DOHH2 (cell line): ENCODE results near the gene FAM8A1.

Experiments
- H3F3A ChIP-seq: fragments of 200-600 bp; sonication (generic), shearing (Covaris generic); 2 replicates; pipeline ENCODE4 v1.6.0; 2016; ENCODE audit warnings: antibody characterized with exemption, mild to moderate bottlenecking; ENCODE audit not compliant: control insufficient read depth, insufficient read depth
- H3K27ac ChIP-seq: fragments of 200-600 bp; sonication (generic); 2 replicates; pipeline ENCODE4 v1.5.1; 2014; ENCODE audit warnings: low read depth, mild to moderate bottlenecking, low read length, moderate library complexity
- H3K27me3 ChIP-seq: fragments of 200-600 bp; sonication (generic); 2 replicates; pipeline ENCODE4 v1.6.1; 2014; ENCODE audit warnings: mild to moderate bottlenecking, low read length, mixed read lengths; ENCODE audit not compliant: control insufficient read depth
- H3K36me3 ChIP-seq: fragments of 200-600 bp; sonication (generic); 2 replicates; pipeline ENCODE4 v1.6.1; 2014; ENCODE audit warnings: mild to moderate bottlenecking, low read length, moderate library complexity, mixed read lengths; ENCODE audit not compliant: control insufficient read depth
- H3K4me1 ChIP-seq: fragments of 200-600 bp; sonication (generic); 2 replicates; pipeline ENCODE4 v1.6.1; 2014; ENCODE audit warnings: mild to moderate bottlenecking, low read length, mixed read lengths; ENCODE audit not compliant: control insufficient read depth
- H3K4me2 ChIP-seq: fragments of 200-600 bp; sonication (generic); 2 replicates; pipeline ENCODE4 v1.6.0; 2014; ENCODE audit warnings: mild to moderate bottlenecking, low read length, moderate library complexity
- H3K4me3 ChIP-seq: fragments of 200-600 bp; sonication (generic); 2 replicates; pipeline ENCODE4 v1.5.1; 2014; ENCODE audit warnings: mild to moderate bottlenecking, low read length, mixed read lengths
- H3K79me2 ChIP-seq: fragments of 200-600 bp; sonication (generic); 2 replicates; pipeline ENCODE4 v1.6.1; 2014; ENCODE audit warnings: mild to moderate bottlenecking, low read length, mixed read lengths; ENCODE audit not compliant: control insufficient read depth
- H3K9me2 ChIP-seq: fragments of 200-600 bp; sonication (generic); replicated peaks from 2 replicates; pipeline ENCODE4 v1.6.1; 2014; ENCODE audit warnings: mild to moderate bottlenecking, low read length, mixed read lengths; ENCODE audit not compliant: control insufficient read depth
- H3K9me3 ChIP-seq: fragments of 200-600 bp; sonication (generic); 2 replicates; pipeline ENCODE4 v1.6.1; 2014; ENCODE audit warnings: antibody characterized with exemption, low read length, mixed read lengths; ENCODE audit not compliant: control insufficient read depth, insufficient read depth
- H4K20me1 ChIP-seq: fragments of 200-600 bp; sonication (generic); 2 replicates; pipeline ENCODE4 v1.6.0; 2014; ENCODE audit warnings: low read depth, mild to moderate bottlenecking, antibody characterized with exemption, low read length, moderate library complexity; ENCODE audit not compliant: control insufficient read depth, insufficient read depth
- CTCF ChIP-seq: fragments of 200-600 bp; sonication (generic); IDR thresholded peaks from one replicate; pipeline ENCODE4 v1.5.1; 2014; ENCODE audit warnings: antibody characterized with exemption, mild to moderate bottlenecking, low read depth, low read length; ENCODE audit not compliant: poor library complexity, severe bottlenecking
- EZH2phosphoT487 ChIP-seq: fragments of 200-600 bp; sonication (generic); IDR thresholded peaks from 2 replicates; pipeline ENCODE4 v1.6.1; 2017; ENCODE audit warnings: borderline replicate concordance, mild to moderate bottlenecking, antibody characterized with exemption, low read length, moderate library complexity, mixed read lengths

FAM8A1 gene

DNA sequence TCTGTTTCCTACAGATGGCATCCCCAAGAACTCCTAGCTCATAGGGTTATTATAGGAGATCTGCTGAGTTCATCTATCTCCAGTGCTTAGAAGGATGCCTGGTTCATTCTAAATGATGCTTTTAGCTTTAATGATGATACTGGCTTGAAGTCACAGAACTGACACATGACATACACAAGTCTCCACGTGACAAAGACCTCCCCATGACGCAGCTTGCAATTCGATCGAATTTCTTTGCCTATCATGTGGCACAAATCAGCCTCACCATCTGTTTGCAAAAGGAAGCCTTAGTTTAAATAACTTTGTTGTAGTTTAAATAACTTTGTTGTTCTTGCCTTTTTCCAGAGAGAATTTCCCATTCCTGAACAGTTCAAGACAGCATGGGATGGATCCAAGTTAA, 44.1 kb upstream of the FAM8A1 start:
- TF ChIP-seq CTCF: no peak
- TF ChIP-seq EZH2phosphoT487: no peak
- no peaks in the 10 kb centered on the region for H3K27me3 ChIP-seq
- H3K4me1 ChIP-seq: no peaks in the 10 kb centered on the region
- no peaks in the 10 kb centered on the region for H4K20me1 ChIP-seq
- H3K36me3 ChIP-seq: no peaks in the 10 kb centered on the region
- no peak overlapping the region for H3K4me3 ChIP-seq
- no peaks in the 10 kb centered on the region for H3K79me2 ChIP-seq
- no peaks in the 10 kb centered on the region for H3K9me2 ChIP-seq
- no peaks in the 10 kb centered on the region for H3K9me3 ChIP-seq
- H3K27ac ChIP-seq: no peak overlapping the region
- H3F3A ChIP-seq: no peaks in the 10 kb centered on the region
- no peak overlapping the region for H3K4me2 ChIP-seq

GRCh38 chr6:17562636-17563035, 37.5 kb upstream of the FAM8A1 start:
- Histone ChIP-seq H3K4me3 (no peak overlapping the region), H3K9me2 (no peaks in the 10 kb centered on the region), H3K4me2 (no peak overlapping the region), H3K36me3 (no peaks in the 10 kb centered on the region), H3K27me3 (no peaks in the 10 kb centered on the region), H3K27ac (no peak overlapping the region), H3F3A (no peaks in the 10 kb centered on the region), H4K20me1 (no peaks in the 10 kb centered on the region), H3K9me3 (peaks cover 10% of the 10 kb centered on the region; the same call in 1 of the 2 replicates), H3K79me2 (no peaks in the 10 kb centered on the region), H3K4me1 (no peaks in the 10 kb centered on the region)
- TF ChIP-seq EZH2phosphoT487: no peak
- no peak for TF ChIP-seq CTCF

DNA sequence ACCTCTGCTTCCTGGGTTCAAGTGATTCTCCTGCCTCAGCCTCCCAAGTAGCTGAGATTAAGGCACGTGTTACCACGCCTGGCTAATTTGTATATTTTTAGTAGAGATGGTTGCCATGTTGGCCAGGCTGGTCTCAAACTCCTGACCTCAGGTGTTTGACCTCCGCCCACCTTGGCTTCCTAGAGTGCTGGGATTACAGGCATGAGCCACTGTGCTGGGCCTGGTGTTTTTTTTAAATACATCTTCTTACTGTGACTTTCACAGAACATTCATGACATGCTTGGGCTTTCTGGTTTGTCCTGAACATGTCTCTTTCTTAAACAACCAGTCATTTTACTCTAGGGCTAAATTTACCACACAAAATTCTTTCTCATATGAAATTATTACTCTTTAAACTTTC, 34.7 kb upstream of the FAM8A1 start:
- Histone ChIP-seq H3K36me3 (no peaks in the 10 kb centered on the region), H3K4me1 (no peaks in the 10 kb centered on the region), H3K4me3 (no peak overlapping the region), H4K20me1 (no peaks in the 10 kb centered on the region), H3K9me2 (no peaks in the 10 kb centered on the region), H3K9me3 (peaks cover 10% of the 10 kb centered on the region; the same call in 1 of the 2 replicates), H3K27ac (no peak overlapping the region), H3K27me3 (no peaks in the 10 kb centered on the region), H3F3A (no peaks in the 10 kb centered on the region), H3K79me2 (no peaks in the 10 kb centered on the region), H3K4me2 (no peak overlapping the region)
- TF ChIP-seq CTCF (no peak), EZH2phosphoT487 (no peak)

DNA sequence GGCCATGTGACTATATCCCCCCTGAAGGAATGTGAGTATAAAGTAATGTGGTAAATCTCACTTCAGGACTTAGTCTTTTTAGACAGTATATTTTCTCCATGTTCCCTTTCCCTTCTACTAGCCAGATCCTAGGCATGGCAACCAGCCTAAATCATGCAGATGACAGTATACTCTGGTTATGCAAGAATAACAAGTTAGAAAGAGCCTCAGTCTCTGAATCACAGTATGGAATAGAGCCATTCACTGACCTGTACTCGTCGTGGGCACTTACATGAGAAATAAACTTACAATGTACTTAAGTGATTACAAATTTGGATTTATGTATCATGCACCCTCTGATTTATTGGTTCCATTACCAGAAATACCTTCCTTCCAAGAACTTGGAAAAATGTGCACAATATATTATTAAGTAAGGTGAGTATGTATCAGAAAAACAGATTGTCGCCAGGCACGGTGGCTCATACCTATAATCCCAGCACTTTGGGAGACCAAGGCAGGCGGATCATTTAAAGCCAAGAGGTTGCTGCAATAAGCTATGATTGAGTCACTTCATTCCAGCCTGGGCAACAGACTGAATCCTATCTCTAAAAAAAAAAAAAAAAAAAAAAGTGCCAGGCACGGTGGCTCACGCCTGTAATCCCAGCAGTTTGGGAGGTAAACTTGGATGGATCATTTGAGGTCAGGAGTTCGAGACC, 25.1 kb upstream of the FAM8A1 start:
- Histone ChIP-seq H3K27me3 (no peaks in the 10 kb centered on the region), H4K20me1 (no peaks in the 10 kb centered on the region), H3K9me3 (no peaks in the 10 kb centered on the region; the same call in 1 of the 2 replicates), H3K4me2 (no peak overlapping the region), H3K36me3 (no peaks in the 10 kb centered on the region), H3K79me2 (no peaks in the 10 kb centered on the region), H3K9me2 (no peaks in the 10 kb centered on the region), H3K4me1 (no peaks in the 10 kb centered on the region), H3K4me3 (no peak overlapping the region), H3K27ac (no peak overlapping the region), H3F3A (no peaks in the 10 kb centered on the region)
- TF ChIP-seq EZH2phosphoT487 (no peak), CTCF (no peak)
